ENCODE data around the gene STRN4. TPM values are rescaled to one million over a fixed set of nuclear protein-coding genes. Genes with fewer than 3 reads are reported as not detected.
"Not testable (repeated sequence)": the region's sequence is repeated elsewhere in the genome, so short reads cannot be mapped to it uniquely, and the experiment has no call there.

Gene STRN4
- total and polyA plus RNA-seq, 2 donors, result 31.9 to 38.7 TPM

GRCh38 chr19:46776927-46777911 lies 31.0 kb upstream of the STRN4 start:
- peaks cover 56 to 58% of the 10 kb centered on the region in 2 donors for H3K36me3 ChIP-seq (ENCODE audit: control insufficient read depth in 2 of 2, insufficient read depth in 2 of 2, low read length in 1 of 2)
- H3K9me3 ChIP-seq (ENCODE audit: control insufficient read depth in 2 of 2, insufficient read depth in 1 of 2, low read length in 1 of 2), result no peaks in the 10 kb centered on the region
- H3K27ac ChIP-seq (ENCODE audit: low read depth in 1 of 2, low read length in 1 of 2), result no peak overlapping the region
- no peak overlapping the region for H3K4me3 ChIP-seq (ENCODE audit: low read length in 2 of 2)
- no peaks in the 10 kb centered on the region for H3K27me3 ChIP-seq (ENCODE audit: control insufficient read depth in 2 of 2, insufficient read depth in 1 of 2, low read length in 1 of 2)
- DNase-seq (ENCODE audit: low read depth in 6 of 9, low spot score in 9 of 9), result no peak
- H3K4me1 ChIP-seq (ENCODE audit: control insufficient read depth in 2 of 2, insufficient read depth in 2 of 2, low read length in 2 of 2), result no peaks in the 10 kb centered on the region
- WGBS, result 98% methylated on average over 33 of the region's 33 CpGs

- WGBS, result 95% methylated on average over 11 of the region's 11 CpGs
- peaks cover 44 to 45% of the 10 kb centered on the region in 2 donors for H3K36me3 ChIP-seq (ENCODE audit: control insufficient read depth in 2 of 2, insufficient read depth in 2 of 2, low read length in 1 of 2)
- no peak for DNase-seq (ENCODE audit: low read depth in 6 of 9, low spot score in 9 of 9)
Measured at GRCh38 chr19:46775642-46776258, 29.5 kb upstream of the STRN4 start.

GRCh38 chr19:46773018-46773399 lies 26.8 kb upstream of the STRN4 start:
- no peaks in the 10 kb centered on the region for H3K27me3 ChIP-seq (ENCODE audit: control insufficient read depth in 2 of 2, insufficient read depth in 1 of 2, low read length in 1 of 2)
- no peaks in the 10 kb centered on the region for H3K9me3 ChIP-seq (ENCODE audit: control insufficient read depth in 2 of 2, insufficient read depth in 1 of 2, low read length in 1 of 2)
- H3K27ac ChIP-seq (ENCODE audit: low read depth in 1 of 2, low read length in 1 of 2), result no peak overlapping the region
- no peaks in the 10 kb centered on the region for H3K4me1 ChIP-seq (ENCODE audit: control insufficient read depth in 2 of 2, insufficient read depth in 2 of 2, low read length in 2 of 2)
- 94% methylated on average over 7 of the region's 7 CpGs for WGBS
- H3K36me3 ChIP-seq (ENCODE audit: control insufficient read depth in 2 of 2, insufficient read depth in 2 of 2, low read length in 1 of 2), result peaks cover 31% of the 10 kb centered on the region in 2 donors
- no peak for DNase-seq (ENCODE audit: low read depth in 6 of 9, low spot score in 9 of 9)
- no peak overlapping the region for H3K4me3 ChIP-seq (ENCODE audit: low read length in 2 of 2)

More at GRCh38 chr19:46775642-46776258, 29.5 kb upstream of the STRN4 start:
- Histone ChIP-seq H3K4me3 (ENCODE audit: low read length in 2 of 2) (no peak overlapping the region), H3K27me3 (ENCODE audit: control insufficient read depth in 2 of 2, insufficient read depth in 1 of 2, low read length in 1 of 2) (no peaks in the 10 kb centered on the region), H3K9me3 (ENCODE audit: control insufficient read depth in 2 of 2, insufficient read depth in 1 of 2, low read length in 1 of 2) (no peaks in the 10 kb centered on the region), H3K4me1 (ENCODE audit: control insufficient read depth in 2 of 2, insufficient read depth in 2 of 2, low read length in 2 of 2) (no peaks in the 10 kb centered on the region), H3K27ac (ENCODE audit: low read depth in 1 of 2, low read length in 1 of 2) (no peak overlapping the region)

- DNase-seq (ENCODE audit: low read depth in 6 of 9, low spot score in 9 of 9), result no peak
- H3K27ac ChIP-seq (ENCODE audit: low read depth in 1 of 2, low read length in 1 of 2), result no peak overlapping the region
Measured at GRCh38 chr19:46772170-46773017, 26.1 kb upstream of the STRN4 start.

GRCh38 chr19:46768746-46769145 lies 22.5 kb upstream of the STRN4 start:
- not testable (repeated sequence) for H3K4me3 ChIP-seq (ENCODE audit: low read length in 2 of 2); H3K27me3 ChIP-seq (ENCODE audit: control insufficient read depth in 2 of 2, insufficient read depth in 1 of 2, low read length in 1 of 2); H3K9me3 ChIP-seq (ENCODE audit: control insufficient read depth in 2 of 2, insufficient read depth in 1 of 2, low read length in 1 of 2); H3K36me3 ChIP-seq (ENCODE audit: control insufficient read depth in 2 of 2, insufficient read depth in 2 of 2, low read length in 1 of 2); H3K4me1 ChIP-seq (ENCODE audit: control insufficient read depth in 2 of 2, insufficient read depth in 2 of 2, low read length in 2 of 2); H3K27ac ChIP-seq (ENCODE audit: low read depth in 1 of 2, low read length in 1 of 2); DNase-seq (ENCODE audit: low read depth in 6 of 9, low spot score in 9 of 9)
- 84% methylated on average over 4 of the region's 4 CpGs for WGBS

More at GRCh38 chr19:46772170-46773017, 26.1 kb upstream of the STRN4 start:
- Histone ChIP-seq H3K4me1 (ENCODE audit: control insufficient read depth in 2 of 2, insufficient read depth in 2 of 2, low read length in 2 of 2) (no peaks in the 10 kb centered on the region), H3K36me3 (ENCODE audit: control insufficient read depth in 2 of 2, insufficient read depth in 2 of 2, low read length in 1 of 2) (peaks cover 27 to 29% of the 10 kb centered on the region in 2 donors), H3K27me3 (ENCODE audit: control insufficient read depth in 2 of 2, insufficient read depth in 1 of 2, low read length in 1 of 2) (no peaks in the 10 kb centered on the region), H3K9me3 (ENCODE audit: control insufficient read depth in 2 of 2, insufficient read depth in 1 of 2, low read length in 1 of 2) (no peaks in the 10 kb centered on the region), H3K4me3 (ENCODE audit: low read length in 2 of 2) (no peak overlapping the region)
- WGBS, result 93% methylated on average over 12 of the region's 12 CpGs

- Histone ChIP-seq H3K27me3 (ENCODE audit: control insufficient read depth in 2 of 2, insufficient read depth in 1 of 2, low read length in 1 of 2) (no peaks in the 10 kb centered on the region), H3K4me3 (ENCODE audit: low read length in 2 of 2) (no peak overlapping the region), H3K9me3 (ENCODE audit: control insufficient read depth in 2 of 2, insufficient read depth in 1 of 2, low read length in 1 of 2) (no peaks in the 10 kb centered on the region), H3K36me3 (ENCODE audit: control insufficient read depth in 2 of 2, insufficient read depth in 2 of 2, low read length in 1 of 2) (no peaks in the 10 kb centered on the region), H3K27ac (ENCODE audit: low read depth in 1 of 2, low read length in 1 of 2) (peak overlapping the region in 1 of 2 donors; percentile 8), H3K4me1 (ENCODE audit: control insufficient read depth in 2 of 2, insufficient read depth in 2 of 2, low read length in 2 of 2) (no peaks in the 10 kb centered on the region)
- WGBS, result 59% methylated on average over 18 of the region's 18 CpGs
- peak in 3 of 9 donors; percentile 46 to 73 (median 67) for DNase-seq (ENCODE audit: low read depth in 6 of 9, low spot score in 9 of 9)
Measured at GRCh38 chr19:46766569-46767317, 20.5 kb upstream of the STRN4 start.

GRCh38 chr19:46764817-46765291 lies 18.6 kb upstream of the STRN4 start:
- no peak for DNase-seq (ENCODE audit: low read depth in 6 of 9, low spot score in 9 of 9)
- H3K27me3 ChIP-seq (ENCODE audit: control insufficient read depth in 2 of 2, insufficient read depth in 1 of 2, low read length in 1 of 2), result no peaks in the 10 kb centered on the region
- no peak overlapping the region for H3K4me3 ChIP-seq (ENCODE audit: low read length in 2 of 2)
- 96% methylated on average over 11 of the region's 11 CpGs for WGBS
- no peaks in the 10 kb centered on the region for H3K4me1 ChIP-seq (ENCODE audit: control insufficient read depth in 2 of 2, insufficient read depth in 2 of 2, low read length in 2 of 2)
- H3K27ac ChIP-seq (ENCODE audit: low read depth in 1 of 2, low read length in 1 of 2), result no peak overlapping the region
- H3K36me3 ChIP-seq (ENCODE audit: control insufficient read depth in 2 of 2, insufficient read depth in 2 of 2, low read length in 1 of 2), result no peaks in the 10 kb centered on the region
- no peaks in the 10 kb centered on the region for H3K9me3 ChIP-seq (ENCODE audit: control insufficient read depth in 2 of 2, insufficient read depth in 1 of 2, low read length in 1 of 2)

- 91% methylated on average over 6 of the region's 6 CpGs for WGBS
- Histone ChIP-seq H3K9me3 (ENCODE audit: control insufficient read depth in 2 of 2, insufficient read depth in 1 of 2, low read length in 1 of 2) (no peaks in the 10 kb centered on the region), H3K4me1 (ENCODE audit: control insufficient read depth in 2 of 2, insufficient read depth in 2 of 2, low read length in 2 of 2) (peaks cover 0 to 2% of the 10 kb centered on the region in 2 donors), H3K27ac (ENCODE audit: low read depth in 1 of 2, low read length in 1 of 2) (no peak overlapping the region), H3K4me3 (ENCODE audit: low read length in 2 of 2) (no peak overlapping the region), H3K27me3 (ENCODE audit: control insufficient read depth in 2 of 2, insufficient read depth in 1 of 2, low read length in 1 of 2) (no peaks in the 10 kb centered on the region), H3K36me3 (ENCODE audit: control insufficient read depth in 2 of 2, insufficient read depth in 2 of 2, low read length in 1 of 2) (peaks cover 0 to 6% of the 10 kb centered on the region in 2 donors)
- DNase-seq (ENCODE audit: low read depth in 6 of 9, low spot score in 9 of 9), result no peak
Measured at GRCh38 chr19:46762245-46762890, 16.1 kb upstream of the STRN4 start.

Data from thymus (tissue), 11 donors.